Colonic mucosa (tissue), 4 donors: ENCODE measurements around the gene GAST. TPM values are rescaled to one million over a fixed set of nuclear protein-coding genes. Genes with fewer than 3 reads are reported as not detected.

Source experiments
- DNase-seq: peaks from one replicate; pipeline ENCODE4 v3.0.0-alpha.2; 2020
- H3K27ac ChIP-seq: fragments of 200-600 bp; one replicate; pipeline ENCODE4 v1.8.0; 2021
- H3K27me3 ChIP-seq: fragments of 200-600 bp; one replicate; pipeline ENCODE4 v1.8.0; 2021
- H3K36me3 ChIP-seq: fragments of 200-600 bp; one replicate; pipeline ENCODE4 v1.8.0; 2021
- H3K4me1 ChIP-seq: fragments of 200-600 bp; one replicate; pipeline ENCODE4 v1.8.0; 2021; ENCODE audit warnings: mild to moderate bottlenecking
- H3K4me3 ChIP-seq: fragments of 200-600 bp; one replicate; pipeline ENCODE4 v1.8.0; 2021
- H3K9ac ChIP-seq, 2 donors: one replicate each; pipeline ENCODE4 v1.7.0; 2013; ENCODE audit warnings: control low read depth in 2 of 2, low read depth in 2 of 2, low read length in 2 of 2
- H3K9me3 ChIP-seq: fragments of 200-600 bp; one replicate; pipeline ENCODE4 v1.8.0; 2021
- CTCF ChIP-seq: fragments of 200-600 bp; IDR thresholded peaks from one replicate; pipeline ENCODE4 v1.8.0; 2022; ENCODE audit warnings: antibody characterized with exemption, mild to moderate bottlenecking
- intact Hi-C: fragments of 100-400 bp; cut with DNase I; formaldehyde crosslinking; loops from one replicate; pipeline ENCODE4 v1.14.1; 2022
- total RNA-seq, 2 donors: library from RNA; stranded (reverse); fragmentation: NEBNext Ultra II Directional in 1 of 2; extraction: Animal tissue kit (Norgen Biotek cat#: 25700) in 1 of 2; gene quantifications; one replicate each; pipeline ENCODE4 v1.2.1, GENCODE V29; 2021
- donor health status: healthy.
- donor health status: DM: no; HTN: no; CAD: no.
- donor health status: DM: no; HTN: no; CAD: no.

Gene GAST
- total RNA-seq, 2 donors from 2014 or later: not detected

GRCh38 chr17:41724476-41725050 is 12.4 kb downstream of the GAST start:
- H3K4me3 ChIP-seq: no peak overlapping the region
- H3K27me3 ChIP-seq: no peaks in the 10 kb centered on the region
- no peak overlapping the region for H3K9ac ChIP-seq
- DNase-seq: no peak
- no peak overlapping the region for H3K27ac ChIP-seq
- intact Hi-C loops: no loop called here
- H3K9me3 ChIP-seq: no peaks in the 10 kb centered on the region
- no peaks in the 10 kb centered on the region for H3K36me3 ChIP-seq
- no peak for TF ChIP-seq CTCF
- no peaks in the 10 kb centered on the region for H3K4me1 ChIP-seq

GRCh38 chr17:41725134-41725533 is 13.0 kb downstream of the GAST start:
- no peaks in the 10 kb centered on the region for H3K9me3 ChIP-seq
- H3K4me1 ChIP-seq: no peaks in the 10 kb centered on the region
- H3K27ac ChIP-seq: no peak overlapping the region
- H3K27me3 ChIP-seq: no peaks in the 10 kb centered on the region
- no peak overlapping the region for H3K9ac ChIP-seq
- intact Hi-C loops: no loop called here
- no peak for TF ChIP-seq CTCF
- no peak for DNase-seq
- H3K4me3 ChIP-seq: no peak overlapping the region
- H3K36me3 ChIP-seq: no peaks in the 10 kb centered on the region

GRCh38 chr17:41728056-41728455 is 15.9 kb downstream of the GAST start:
- H3K27me3 ChIP-seq: peaks cover 5% of the 10 kb centered on the region
- no peak overlapping the region for H3K27ac ChIP-seq
- no peak overlapping the region for H3K4me3 ChIP-seq
- intact Hi-C loops: no loop called here
- H3K36me3 ChIP-seq: no peaks in the 10 kb centered on the region
- no peaks in the 10 kb centered on the region for H3K4me1 ChIP-seq
- TF ChIP-seq CTCF: no peak
- no peaks in the 10 kb centered on the region for H3K9me3 ChIP-seq
- no peak overlapping the region for H3K9ac ChIP-seq
- no peak for DNase-seq

- Histone ChIP-seq H3K4me3 (no peak overlapping the region), H3K9me3 (no peaks in the 10 kb centered on the region), H3K27ac (no peak overlapping the region), H3K27me3 (peaks cover 29% of the 10 kb centered on the region), H3K4me1 (peaks cover 11% of the 10 kb centered on the region), H3K36me3 (no peaks in the 10 kb centered on the region), H3K9ac (no peak overlapping the region)
- no peak for DNase-seq
- TF ChIP-seq CTCF: no peak
- intact Hi-C loops: no loop called here
These were observed 18.3 kb downstream of the GAST start for GRCh38 chr17:41730479-41730878.

GRCh38 chr17:41731836-41732235 is 19.7 kb downstream of the GAST start:
- DNase-seq: no peak
- H3K27me3 ChIP-seq: peaks cover 42% of the 10 kb centered on the region
- no peak overlapping the region for H3K4me3 ChIP-seq
- H3K27ac ChIP-seq: no peak overlapping the region
- intact Hi-C loops: no loop called here
- H3K9ac ChIP-seq: no peak overlapping the region
- H3K9me3 ChIP-seq: no peaks in the 10 kb centered on the region
- H3K4me1 ChIP-seq: peaks cover 11% of the 10 kb centered on the region
- no peaks in the 10 kb centered on the region for H3K36me3 ChIP-seq
- TF ChIP-seq CTCF: no peak
